H1 (cell line): Measurements from ENCODE around the gene IGLL5. TPM values are rescaled to one million over a fixed set of nuclear protein-coding genes. Genes with fewer than 3 reads are reported as not detected.

Experiments used
- CTCF ChIA-PET: fragments of 300-600 bp; sonication (Branson Sonifier 250); formaldehyde crosslinking; loops from one replicate; lab custom pipeline; 2021; ENCODE audit not compliant: partially characterized antibody; lab: Charles Lee
- POLR2A ChIA-PET: fragments of 300-600 bp; sonication (Branson Sonifier 250); formaldehyde crosslinking; loops from one replicate; lab custom pipeline; 2021; ENCODE audit warnings: inconsistent platforms; ENCODE audit not compliant: partially characterized antibody; lab: Charles Lee
- DNase-seq, 2 experiments: peaks; one replicate each; pipeline versions ENCODE4 v3.0.0 to v3.0.0-alpha.2; 2010 to 2022; ENCODE audit warnings: low spot score in 2 of 2, low read depth in 1 of 2, mixed read lengths in 1 of 2
- FAIRE-seq: peaks from 2 replicates; lab custom pipeline; 2011; peaks lifted over from hg19 to GRCh38; lab: Jason Lieb, UNC
- H2AFZ ChIP-seq: 2 replicates; pipeline ENCODE4 v1.8.1; 2012; ENCODE audit warnings: low read length, inconsistent platforms
- H2AK5ac ChIP-seq: 2 replicates; pipeline ENCODE4 v1.6.1; 2013; ENCODE audit warnings: low read depth, low read length
- H2BK120ac ChIP-seq: replicated peaks from 2 replicates; pipeline ENCODE3; 2013; ENCODE audit warnings: low read depth, low read length, inconsistent platforms
- H2BK12ac ChIP-seq: 2 replicates; pipeline ENCODE4 v1.6.1; 2013; ENCODE audit warnings: low read depth, low read length
- H2BK15ac ChIP-seq: 2 replicates; pipeline ENCODE4 v1.6.1; 2013; ENCODE audit warnings: low read length
- H2BK20ac ChIP-seq: 2 replicates; pipeline ENCODE4 v1.6.1; 2013; ENCODE audit warnings: low read length
- H2BK5ac ChIP-seq: 2 replicates; pipeline ENCODE4 v1.6.1; 2013; ENCODE audit warnings: low read depth, low read length
- H3K14ac ChIP-seq: 2 replicates; pipeline ENCODE4 v1.6.1; 2013; ENCODE audit warnings: inconsistent platforms; ENCODE audit not compliant: insufficient read length
- H3K18ac ChIP-seq: 2 replicates; pipeline ENCODE4 v1.6.1; 2013; ENCODE audit warnings: low read length; ENCODE audit errors: extremely low read depth
- H3K23ac ChIP-seq: 2 replicates; pipeline ENCODE4 v1.6.1; 2013; ENCODE audit warnings: inconsistent platforms; ENCODE audit not compliant: insufficient read length
- H3K23me2 ChIP-seq: 2 replicates; pipeline ENCODE4 v1.6.1; 2013; ENCODE audit warnings: low read depth, low read length
- H3K27ac ChIP-seq: 2 replicates; pipeline ENCODE4 v1.6.1; 2011; ENCODE audit warnings: low read depth, low read length, inconsistent platforms
- H3K27me3 ChIP-seq, 4 experiments: replicated peaks in 1 of 4; 1 replicate in 1 of 4; 2 replicates in 3 of 4; pipeline versions ENCODE4 v1.6.1 to v1.8.1; 2011 to 2013; ENCODE audit warnings: low read length in 3 of 4, mild to moderate bottlenecking in 3 of 4, inconsistent platforms in 2 of 4, mixed read lengths in 2 of 4, moderate library complexity in 1 of 4; ENCODE audit not compliant: control insufficient read depth in 3 of 4, insufficient read depth in 3 of 4; ENCODE audit errors: extremely low read depth in 1 of 4
- H3K36me3 ChIP-seq, 4 experiments: 2 replicates each; pipeline versions ENCODE4 v1.6.1 to v1.8.1; 2011 to 2013; ENCODE audit warnings: mild to moderate bottlenecking in 4 of 4, low read length in 3 of 4, moderate library complexity in 2 of 4, control low read depth in 1 of 4, inconsistent platforms in 1 of 4; ENCODE audit not compliant: insufficient read depth in 4 of 4, control insufficient read depth in 2 of 4
- H3K4ac ChIP-seq: replicated peaks from 2 replicates; pipeline ENCODE3; 2013; ENCODE audit warnings: low read length, low read depth, mixed read lengths, inconsistent platforms; ENCODE audit not compliant: insufficient read length
- H3K4me1 ChIP-seq, 4 experiments: replicated peaks in 1 of 4; 1 replicate in 1 of 4; 2 replicates in 3 of 4; pipeline versions ENCODE4 v1.6.1 to v1.8.1; 2011 to 2013; ENCODE audit warnings: low read length in 3 of 4, inconsistent platforms in 2 of 4, mixed read lengths in 1 of 4; ENCODE audit not compliant: insufficient read depth in 4 of 4, control insufficient read depth in 3 of 4
- H3K4me2 ChIP-seq, 2 experiments: 2 replicates each; pipeline versions ENCODE4 v1.6.1 to v1.8.1; 2011 to 2013; ENCODE audit warnings: low read depth in 2 of 2, low read length in 2 of 2, control low read depth in 1 of 2, inconsistent platforms in 1 of 2, mild to moderate bottlenecking in 1 of 2; ENCODE audit not compliant: insufficient read depth in 1 of 2
- H3K4me3 ChIP-seq, 4 experiments: fragments of 200-600, 300-600 bp in 1 of 4; sonication (generic), shearing (Covaris generic), sonication (Bioruptor Twin) in 1 of 4; 2 replicates each; pipeline versions ENCODE4 v1.5.1 to v1.8.1; 2011 to 2016; ENCODE audit warnings: low read length in 4 of 4, low read depth in 3 of 4, control low read depth in 2 of 4, inconsistent platforms in 2 of 4, mild to moderate bottlenecking in 2 of 4, mixed read lengths in 1 of 4, moderate library complexity in 1 of 4; ENCODE audit not compliant: insufficient read depth in 2 of 4; ENCODE audit errors: extremely low read depth in 1 of 4
- H3K56ac ChIP-seq: replicated peaks from 2 replicates; pipeline ENCODE3; 2013; ENCODE audit warnings: low read depth, mild to moderate bottlenecking, mixed read lengths, low read length, inconsistent platforms; ENCODE audit not compliant: insufficient read length
- H3K79me1 ChIP-seq: 2 replicates; pipeline ENCODE4 v1.6.1; 2013; ENCODE audit warnings: low read depth, low read length, control low read depth
- H3K79me2 ChIP-seq, 2 experiments: 2 replicates each; pipeline versions ENCODE4 v1.6.1 to v1.8.1; 2012 to 2013; ENCODE audit warnings: low read length in 2 of 2, mild to moderate bottlenecking in 2 of 2, inconsistent platforms in 1 of 2; ENCODE audit not compliant: insufficient read depth in 2 of 2, control insufficient read depth in 1 of 2
- H3K9ac ChIP-seq, 4 experiments: replicated peaks in 1 of 4; 1 replicate in 1 of 4; 2 replicates in 3 of 4; pipeline versions ENCODE4 v1.6.1 to v1.8.1; 2011 to 2013; ENCODE audit warnings: low read depth in 3 of 4, low read length in 3 of 4, control low read depth in 2 of 4, mild to moderate bottlenecking in 2 of 4, moderate library complexity in 2 of 4, inconsistent platforms in 1 of 4; ENCODE audit errors: extremely low read depth in 1 of 4
- H3K9me3 ChIP-seq, 2 experiments: 2 replicates each; pipeline versions ENCODE4 v1.6.1 to v1.8.1; 2012 to 2013; ENCODE audit warnings: mild to moderate bottlenecking in 2 of 2, moderate library complexity in 2 of 2, control low read depth in 1 of 2, inconsistent platforms in 1 of 2, low read depth in 1 of 2, low read length in 1 of 2, mixed read lengths in 1 of 2; ENCODE audit not compliant: insufficient read depth in 2 of 2
- H4K20me1 ChIP-seq, 2 experiments: replicated peaks in 1 of 2; 2 replicates each; pipeline versions ENCODE3 to v1.8.1; 2011 to 2013; ENCODE audit warnings: inconsistent platforms in 2 of 2, low read length in 2 of 2, mild to moderate bottlenecking in 1 of 2; ENCODE audit not compliant: insufficient read depth in 2 of 2, control insufficient read depth in 1 of 2
- H4K5ac ChIP-seq: 2 replicates; pipeline ENCODE4 v1.6.1; 2013; ENCODE audit warnings: low read length, low read depth, mixed read lengths, inconsistent platforms; ENCODE audit not compliant: insufficient read length
- H4K8ac ChIP-seq: 2 replicates; pipeline ENCODE4 v1.8.0; 2013; ENCODE audit warnings: mild to moderate bottlenecking, moderate library complexity, low read length, inconsistent platforms; ENCODE audit not compliant: insufficient read depth; ENCODE audit errors: extremely low read depth
- H4K91ac ChIP-seq: replicated peaks from 2 replicates; pipeline ENCODE3; 2013; ENCODE audit warnings: low read length, mixed read lengths, inconsistent platforms; ENCODE audit not compliant: insufficient read length
- CHD2 ChIP-seq: IDR thresholded peaks from 2 replicates; pipeline ENCODE4 v1.6.1; 2012; ENCODE audit warnings: low read length, improper control_type of control experiment
- POLR2A ChIP-seq, 2 experiments: IDR thresholded peaks; 1 replicate in 1 of 2; 2 replicates in 1 of 2; pipeline ENCODE4 v1.6.1; 2011; ENCODE audit warnings: low read depth in 2 of 2, low read length in 2 of 2, mild to moderate bottlenecking in 2 of 2; ENCODE audit errors: control extremely low read depth in 1 of 2
- TAF1 ChIP-seq: IDR thresholded peaks from 2 replicates; pipeline ENCODE4 v1.6.1; 2011; ENCODE audit warnings: mild to moderate bottlenecking, low read depth, low read length
- WGBS, 2 experiments: shearing (Covaris generic) in 1 of 2; methylation state at CpG; one replicate each; pipeline versions ENCODE4 v1.1.6 to v1.1.7; 2013 to 2015; ENCODE audit warnings: low lambda C conversion rate in 2 of 2, mixed read lengths in 2 of 2, inconsistent platforms in 1 of 2, low coverage in 1 of 2, missing lambda C conversion rate in 1 of 2; ENCODE audit not compliant: insufficient replicate concordance in 2 of 2, insufficient coverage in 1 of 2, insufficient read length in 1 of 2; ENCODE audit errors: extremely low coverage in 1 of 2, missing lambda C conversion rate in 1 of 2; 5-methylcytosine and 5-hydroxymethylcytosine counted together
- polyA plus RNA-seq, 7 experiments: library from polyadenylated mRNA; depleted of rRNA in 3 of 7; stranded (reverse) in 5 of 7; unstranded in 2 of 7; fragments of >200 nt in 5 of 7; fragments of 200-250 nt in 2 of 7; gene quantifications; 1 replicate in 5 of 7; 2 replicates in 1 of 7; 4 replicates in 1 of 7; pipeline versions ENCODE4 v1.2.1 to v1.2.3, GENCODE V29; 2011 to 2013; ENCODE audit warnings: missing spikeins in 2 of 7, mixed read lengths in 2 of 7
- total RNA-seq: library from RNA; stranded (reverse); fragmentation: NEBNext Ultra II Directional; extraction: Animal tissue kit (Norgen Biotek cat#: 25700); gene quantifications from 2 replicates; pipeline ENCODE4 v1.2.1, GENCODE V29; 2021

The IGLL5 gene
- total and polyA plus RNA-seq, 2 of the 8 experiments (the other 6 are each of a cell fraction or from before 2014, with no cell fraction given): not detected

- Histone ChIP-seq H3K4me1 (no peaks in the 10 kb centered on the region), H3K9me3 (peaks cover 33 to 87% of the 10 kb centered on the region in 2 experiments), H4K8ac (no peak overlapping the region), H3K4ac (no peak overlapping the region), H2BK5ac (no peak overlapping the region), H3K9ac (no peak overlapping the region), H3K56ac (no peak overlapping the region), H3K27me3 (peaks cover 5 to 12% (median 9%) of the 10 kb centered on the region in 4 experiments), H4K5ac (no peak overlapping the region), H4K91ac (no peak overlapping the region), H2BK15ac (no peak overlapping the region), H2BK120ac (no peak overlapping the region), H2BK12ac (no peak overlapping the region), H3K4me2 (no peak overlapping the region), H3K4me3 (no peak overlapping the region), H3K23me2 (no peaks in the 10 kb centered on the region), H3K36me3 (no peaks in the 10 kb centered on the region), H2AFZ (no peak overlapping the region), H3K23ac (no peak overlapping the region), H2BK20ac (no peak overlapping the region), H4K20me1 (no peaks in the 10 kb centered on the region), H2AK5ac (no peak overlapping the region)
- POLR2A ChIA-PET: no interaction called here
- FAIRE-seq: no peak
- TF ChIP-seq TAF1 (no peak), POLR2A (IDR thresholded peaks at IDR 0.05; ENCODE audit: control extremely low read depth in 1 of 2, low read depth in 2 of 2, low read length in 2 of 2) (no peak), CHD2 (no peak)
- TF ChIP-seq, all 59 proteins: peak for 0
- Histone ChIP-seq H3K18ac (no peak overlapping the region), H3K14ac (no peak overlapping the region), H3K27ac (no peak overlapping the region), H3K79me2 (no peaks in the 10 kb centered on the region), H3K79me1 (no peaks in the 10 kb centered on the region)
- DNase-seq: no peak
- CTCF ChIA-PET: no interaction called here
- WGBS, 2 experiments: 78% methylated on average over 7 of the region's 7 CpGs; no CpG with 5 or more reads in 1 of the 2 experiments
Observed at GRCh38 chr22:22920104-22920654, 32.6 kb downstream of the IGLL5 start.
